ENCODE data around the gene FRMD5.

The FRMD5 gene

GRCh38 chr15:43989938-43990337 is 205.1 kb downstream of the FRMD5 start:
- H3K27me3 ChIP-seq (ENCODE audit: insufficient read depth, low read depth, severe bottlenecking), result no peaks in the 10 kb centered on the region
- no peak for TF ChIP-seq CTCF (IDR thresholded peaks at IDR 0.05; ENCODE audit: low read depth, low read length)
- H3K27ac ChIP-seq, result no peak overlapping the region
- DNase-seq, result no peak
- H3K4me3 ChIP-seq (ENCODE audit: low read depth, low read length), result no peak overlapping the region
- no peaks in the 10 kb centered on the region for H3K9me3 ChIP-seq (ENCODE audit: severe bottlenecking)
- H3K36me3 ChIP-seq, result no peaks in the 10 kb centered on the region

GRCh38 chr15:43988900-43989299 is 206.2 kb downstream of the FRMD5 start:
- no peaks in the 10 kb centered on the region for H3K27me3 ChIP-seq (ENCODE audit: insufficient read depth, low read depth, severe bottlenecking)
- H3K27ac ChIP-seq, result no peak overlapping the region
- no peaks in the 10 kb centered on the region for H3K36me3 ChIP-seq
- no peak for TF ChIP-seq CTCF (IDR thresholded peaks at IDR 0.05; ENCODE audit: low read depth, low read length)
- DNase-seq, result no peak
- no peak overlapping the region for H3K4me3 ChIP-seq (ENCODE audit: low read depth, low read length)
- H3K9me3 ChIP-seq (ENCODE audit: severe bottlenecking), result no peaks in the 10 kb centered on the region

GRCh38 chr15:43987924-43988323 is 207.1 kb downstream of the FRMD5 start:
- DNase-seq, result no peak
- no peak for TF ChIP-seq CTCF (IDR thresholded peaks at IDR 0.05; ENCODE audit: low read depth, low read length)
- Histone ChIP-seq H3K9me3 (ENCODE audit: severe bottlenecking) (no peaks in the 10 kb centered on the region), H3K36me3 (no peaks in the 10 kb centered on the region), H3K27ac (no peak overlapping the region), H3K27me3 (ENCODE audit: insufficient read depth, low read depth, severe bottlenecking) (no peaks in the 10 kb centered on the region), H3K4me3 (ENCODE audit: low read depth, low read length) (no peak overlapping the region)

- TF ChIP-seq CTCF (IDR thresholded peaks at IDR 0.05; ENCODE audit: low read depth, low read length), result no peak
- Histone ChIP-seq H3K36me3 (no peaks in the 10 kb centered on the region), H3K9me3 (ENCODE audit: severe bottlenecking) (no peaks in the 10 kb centered on the region), H3K27ac (no peak overlapping the region), H3K4me3 (ENCODE audit: low read depth, low read length) (no peak overlapping the region), H3K27me3 (ENCODE audit: insufficient read depth, low read depth, severe bottlenecking) (no peaks in the 10 kb centered on the region)
- no peak for DNase-seq
These were observed 208.9 kb downstream of the FRMD5 start for GRCh38 chr15:43985976-43986680.

- no peak overlapping the region for H3K4me3 ChIP-seq (ENCODE audit: low read depth, low read length)
- no peak for TF ChIP-seq CTCF (IDR thresholded peaks at IDR 0.05; ENCODE audit: low read depth, low read length)
- no peak overlapping the region for H3K27ac ChIP-seq
- no peaks in the 10 kb centered on the region for H3K9me3 ChIP-seq (ENCODE audit: severe bottlenecking)
- no peaks in the 10 kb centered on the region for H3K36me3 ChIP-seq
- no peaks in the 10 kb centered on the region for H3K27me3 ChIP-seq (ENCODE audit: insufficient read depth, low read depth, severe bottlenecking)
- no peak for DNase-seq
These were observed 213.5 kb downstream of the FRMD5 start for GRCh38 chr15:43981576-43981975.
